Activated CD8-positive, alpha-beta memory T cell treated with anti-CD3 and anti-CD28 coated beads for 1 hour (primary cell): Measurements from ENCODE around the gene LHPP.

Experiments
- DNase-seq, 2 donors: peaks; one replicate each; pipeline ENCODE4 v3.0.0-alpha.2; 2020; ENCODE audit warnings: low read depth in 1 of 2; ENCODE audit errors: extremely low read depth in 1 of 2

LHPP gene

GRCh38 chr10:124446830-124447750 lies 14.5 kb upstream of the LHPP start:
- no peak for DNase-seq

DNA sequence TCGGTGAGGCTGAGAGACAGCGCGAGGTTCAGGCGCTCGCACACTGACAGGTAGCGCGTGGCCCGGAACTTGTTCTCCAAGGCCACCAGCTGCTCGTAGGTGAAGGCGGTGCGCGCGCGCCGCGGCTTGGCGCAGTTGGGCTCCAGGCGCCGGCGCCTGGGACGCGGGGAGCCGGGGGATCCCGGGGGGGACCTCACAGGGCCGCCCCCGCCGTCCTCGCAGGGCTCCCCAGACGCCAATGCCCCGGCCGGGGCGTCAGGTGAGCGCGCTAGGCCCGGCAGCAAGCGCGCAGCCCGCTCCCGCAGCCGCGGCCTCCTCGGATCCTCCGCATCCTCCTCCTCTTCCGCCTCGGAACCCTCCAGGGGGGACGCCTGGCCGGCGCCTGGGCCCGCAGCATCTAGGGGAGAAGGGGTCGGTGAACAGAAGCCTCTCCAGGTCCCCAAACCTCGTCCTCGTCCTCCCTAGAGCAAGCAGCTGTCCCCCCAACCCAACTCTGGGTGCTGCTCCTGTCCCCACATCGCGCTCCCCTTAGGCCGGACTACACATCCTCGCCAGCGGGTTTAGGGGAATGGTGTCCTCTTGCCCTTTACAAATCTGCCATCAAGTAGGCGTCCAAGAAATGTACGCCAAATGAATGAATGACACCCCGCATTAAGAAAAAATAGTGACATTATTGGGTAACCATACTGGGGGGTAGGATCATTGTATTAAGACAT lies 13.7 kb upstream of the LHPP start:
- DNase-seq = no peak

GRCh38 chr10:124448696-124449169 lies 12.9 kb upstream of the LHPP start:
- DNase-seq = no peak

DNA sequence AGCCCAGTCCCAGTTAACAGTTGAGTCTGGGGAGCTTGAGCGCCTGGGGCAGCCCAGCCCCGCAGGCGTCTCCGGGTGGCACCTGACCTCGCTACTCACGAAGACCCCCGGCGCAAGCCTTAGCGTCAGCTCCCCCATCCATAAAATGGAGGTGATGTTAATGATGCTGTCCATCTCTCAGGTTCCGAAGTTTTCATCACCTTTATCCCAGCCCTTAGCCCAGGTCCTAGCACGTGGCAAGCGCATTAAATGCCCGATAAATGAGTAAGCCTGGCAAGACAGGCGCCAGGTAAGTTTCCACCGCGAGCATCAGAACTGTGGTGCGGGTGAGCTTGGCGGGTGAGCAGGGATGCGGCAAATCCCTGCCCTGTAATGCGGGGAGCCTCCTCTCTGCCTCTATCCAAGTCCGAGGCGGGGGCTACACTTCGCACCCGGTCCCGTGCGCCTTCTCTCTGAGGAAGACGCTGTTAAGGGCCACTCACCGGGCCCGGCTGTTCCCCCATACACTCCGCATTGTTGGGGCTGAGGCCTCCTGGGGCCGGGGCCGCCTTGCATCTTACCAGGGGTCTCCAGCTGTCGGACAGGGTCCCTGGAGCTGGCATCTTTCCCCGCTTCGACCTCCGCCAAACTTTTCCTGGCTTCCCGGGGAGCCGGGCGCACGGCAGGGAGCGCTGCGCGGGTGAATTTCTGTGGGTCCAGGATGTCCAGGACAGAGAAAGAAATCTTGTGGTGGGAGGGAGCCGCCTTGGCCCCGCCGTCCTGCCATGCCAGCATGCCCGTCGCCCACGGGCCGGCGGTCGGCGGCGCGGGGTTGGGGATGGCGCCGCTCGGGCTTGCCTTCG lies 12.2 kb upstream of the LHPP start:
- DNase-seq = no peak

GRCh38 chr10:124450012-124450782 lies 11.4 kb upstream of the LHPP start, which contains the start of gene NKX1-2:
NKX1-2 (minus strand) TSS chr10:124450035; CDS start chr10:124449943, 92 bp downstream.
- no peak for DNase-seq

DNA sequence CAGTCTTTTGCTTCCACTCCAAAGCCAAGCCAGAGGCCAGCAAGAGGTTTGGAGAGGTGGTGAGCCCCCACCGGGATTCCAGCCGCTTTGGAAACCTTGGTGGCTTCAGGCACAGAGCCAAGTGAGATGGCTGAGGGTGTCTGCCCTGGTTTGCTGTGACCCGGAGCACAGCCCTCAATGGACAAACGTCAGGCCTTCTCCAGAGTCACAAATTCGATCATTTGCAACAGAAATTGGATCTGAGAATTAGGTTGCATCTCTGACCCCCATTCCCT lies 10.9 kb upstream of the LHPP start:
- no peak for DNase-seq

DNA sequence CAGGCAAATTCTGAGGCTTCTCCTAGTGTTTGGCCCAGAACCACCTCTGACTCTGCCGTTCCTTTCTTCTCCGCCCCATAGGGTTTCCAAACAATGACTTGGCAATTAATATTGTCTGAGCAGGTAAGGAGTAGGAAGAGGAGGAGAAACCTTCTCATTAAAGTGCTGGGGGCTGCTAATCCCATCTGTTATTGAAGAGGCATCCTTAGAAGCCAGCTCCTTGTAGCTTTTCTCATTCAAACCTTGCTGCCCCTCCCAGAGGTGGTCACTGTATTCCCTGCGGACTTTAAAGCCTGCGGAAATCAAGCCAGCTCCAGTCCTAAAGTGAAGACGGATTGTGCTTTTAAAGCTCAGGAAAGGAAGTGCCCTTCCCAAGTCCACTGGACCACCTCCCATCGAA lies 10.3 kb upstream of the LHPP start:
- DNase-seq = no peak

GRCh38 chr10:124453960-124454610 lies 7.5 kb upstream of the LHPP start:
- DNase-seq = no peak

- no peak for DNase-seq
Observed at GRCh38 chr10:124455441-124455840, 6.2 kb upstream of the LHPP start.

DNA sequence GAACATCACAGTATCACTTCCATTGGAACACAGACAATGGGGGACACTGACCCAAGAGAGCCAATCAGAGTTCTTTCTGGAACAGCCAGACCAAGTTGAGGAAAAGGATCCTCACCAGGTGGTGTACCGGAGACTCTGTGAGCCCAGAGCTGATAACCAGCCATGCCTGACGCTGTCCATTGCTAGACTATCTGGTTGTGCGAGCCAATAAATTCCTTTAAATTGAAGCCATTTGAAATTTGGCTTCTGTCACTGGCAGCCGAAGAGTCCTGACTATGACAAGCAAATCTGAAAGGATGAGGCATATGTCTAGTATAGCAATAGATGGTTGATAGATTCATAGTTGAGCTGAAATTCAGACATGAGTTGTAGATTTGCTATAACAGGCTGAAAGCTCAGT lies 3.1 kb upstream of the LHPP start:
- no peak for DNase-seq

GRCh38 chr10:124458889-124459288 lies 2.7 kb upstream of the LHPP start:
- no peak for DNase-seq

GRCh38 chr10:124459395-124459794 lies 2.2 kb upstream of the LHPP start:
- no peak for DNase-seq

GRCh38 chr10:124460144-124460543 lies 1.5 kb upstream of the LHPP start:
- DNase-seq = no peak

GRCh38 chr10:124462348-124462695 lies 699 bp downstream of the LHPP start:
- DNase-seq = no peak

- no peak for DNase-seq
Observed at GRCh38 chr10:124464028-124464965, 2.7 kb downstream of the LHPP start.

- DNase-seq = no peak
Observed at GRCh38 chr10:124465003-124465776, 3.6 kb downstream of the LHPP start.

GRCh38 chr10:124465777-124466488 lies 4.3 kb downstream of the LHPP start:
- no peak for DNase-seq

GRCh38 chr10:124467165-124467564 lies 5.5 kb downstream of the LHPP start:
- DNase-seq = no peak
